Epithelial cell of proximal tubule (primary cell): ENCODE measurements around the gene SVOP. TPM values are rescaled to one million over a fixed set of nuclear protein-coding genes. Genes with fewer than 3 reads are reported as not detected.

Experiments used
- DNase-seq: peaks from one replicate; pipeline ENCODE4 v3.0.0-alpha.2; 2011; ENCODE audit warnings: low read depth
- H3K4me3 ChIP-seq: 2 replicates; pipeline ENCODE4 v1.5.1; 2011; ENCODE audit warnings: low read depth, mild to moderate bottlenecking, low read length
- total RNA-seq: library from RNA; depleted of rRNA; stranded (reverse); fragments of >200 nt; gene quantifications from 2 replicates; pipeline ENCODE4 v1.2.3, GENCODE V29; 2015
- TF ChIP-seq, protein P1 (sequence below): conservative IDR thresholded peaks from 2 replicates; pipeline ENCODE4 v1.5.1; 2012; ENCODE audit warnings: low read depth, mild to moderate bottlenecking, low read length

SVOP gene
- total RNA-seq, 1 donor from 2014 or later: not detected

DNA sequence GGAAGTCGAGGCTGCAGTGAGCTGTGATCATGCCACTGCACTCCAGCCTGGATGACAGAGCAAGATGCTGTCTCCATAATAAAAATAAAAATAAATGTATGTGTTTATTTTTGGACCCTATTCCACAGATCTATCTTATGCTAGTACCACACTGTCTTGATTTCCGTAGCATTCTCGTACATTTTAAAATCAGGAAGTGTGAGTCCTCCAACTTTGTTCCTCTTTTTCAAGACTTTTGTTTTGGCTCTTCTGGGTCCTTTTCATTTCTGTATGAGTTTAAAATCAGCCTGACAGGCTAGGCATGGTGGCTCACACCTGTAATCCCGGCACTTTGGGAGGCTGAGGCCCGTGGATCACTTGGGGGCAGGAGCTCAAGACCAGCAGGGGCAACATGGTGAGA lies 115.1 kb downstream of the SVOP start:
- DNase-seq: no peak
- no peak overlapping the region for H3K4me3 ChIP-seq
- TF ChIP-seq, protein P1, sequence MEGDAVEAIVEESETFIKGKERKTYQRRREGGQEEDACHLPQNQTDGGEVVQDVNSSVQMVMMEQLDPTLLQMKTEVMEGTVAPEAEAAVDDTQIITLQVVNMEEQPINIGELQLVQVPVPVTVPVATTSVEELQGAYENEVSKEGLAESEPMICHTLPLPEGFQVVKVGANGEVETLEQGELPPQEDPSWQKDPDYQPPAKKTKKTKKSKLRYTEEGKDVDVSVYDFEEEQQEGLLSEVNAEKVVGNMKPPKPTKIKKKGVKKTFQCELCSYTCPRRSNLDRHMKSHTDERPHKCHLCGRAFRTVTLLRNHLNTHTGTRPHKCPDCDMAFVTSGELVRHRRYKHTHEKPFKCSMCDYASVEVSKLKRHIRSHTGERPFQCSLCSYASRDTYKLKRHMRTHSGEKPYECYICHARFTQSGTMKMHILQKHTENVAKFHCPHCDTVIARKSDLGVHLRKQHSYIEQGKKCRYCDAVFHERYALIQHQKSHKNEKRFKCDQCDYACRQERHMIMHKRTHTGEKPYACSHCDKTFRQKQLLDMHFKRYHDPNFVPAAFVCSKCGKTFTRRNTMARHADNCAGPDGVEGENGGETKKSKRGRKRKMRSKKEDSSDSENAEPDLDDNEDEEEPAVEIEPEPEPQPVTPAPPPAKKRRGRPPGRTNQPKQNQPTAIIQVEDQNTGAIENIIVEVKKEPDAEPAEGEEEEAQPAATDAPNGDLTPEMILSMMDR: no peak

- TF ChIP-seq, protein P1: no peak
- H3K4me3 ChIP-seq: no peak overlapping the region
- no peak for DNase-seq
These were observed 121.7 kb downstream of the SVOP start for GRCh38 chr12:108899145-108899544.

- no peak overlapping the region for H3K4me3 ChIP-seq
- TF ChIP-seq, protein P1: no peak
- no peak for DNase-seq
These were observed 124.1 kb downstream of the SVOP start for GRCh38 chr12:108896817-108897216.

- no peak overlapping the region for H3K4me3 ChIP-seq
- DNase-seq: no peak
- TF ChIP-seq, protein P1: no peak
These were observed 124.5 kb downstream of the SVOP start for GRCh38 chr12:108896336-108896735.

- no peak overlapping the region for H3K4me3 ChIP-seq
- TF ChIP-seq, protein P1: no peak
- no peak for DNase-seq
These were observed 125.6 kb downstream of the SVOP start for GRCh38 chr12:108895220-108895802.

- TF ChIP-seq, protein P1: no peak
- DNase-seq: no peak
- no peak overlapping the region for H3K4me3 ChIP-seq
These were observed 130.7 kb downstream of the SVOP start for GRCh38 chr12:108890208-108890607.

GRCh38 chr12:108888031-108888430 lies 132.8 kb downstream of the SVOP start:
- no peak for DNase-seq
- no peak overlapping the region for H3K4me3 ChIP-seq
- TF ChIP-seq, protein P1: no peak
